Coronary artery (tissue), 2 donors: ENCODE results near the gene GALNT18.

Experiments
- DNase-seq: peaks from one replicate; pipeline ENCODE4 v3.0.0-alpha.2; 2017; ENCODE audit warnings: low spot score
- H3K27ac ChIP-seq, 2 donors: fragments of 200-600 bp; sonication (generic); one replicate each; pipeline ENCODE4 v1.5.1; 2016 to 2019
- H3K4me3 ChIP-seq: fragments of 200-600 bp; sonication (generic); 2 replicates; pipeline ENCODE4 v1.5.1; 2016; ENCODE audit warnings: mild to moderate bottlenecking, moderate library complexity
- CTCF ChIP-seq: fragments of 200-600 bp; sonication (generic); IDR thresholded peaks from one replicate; pipeline ENCODE4 v1.5.1; 2019; ENCODE audit warnings: antibody characterized with exemption

Gene GALNT18

DNA sequence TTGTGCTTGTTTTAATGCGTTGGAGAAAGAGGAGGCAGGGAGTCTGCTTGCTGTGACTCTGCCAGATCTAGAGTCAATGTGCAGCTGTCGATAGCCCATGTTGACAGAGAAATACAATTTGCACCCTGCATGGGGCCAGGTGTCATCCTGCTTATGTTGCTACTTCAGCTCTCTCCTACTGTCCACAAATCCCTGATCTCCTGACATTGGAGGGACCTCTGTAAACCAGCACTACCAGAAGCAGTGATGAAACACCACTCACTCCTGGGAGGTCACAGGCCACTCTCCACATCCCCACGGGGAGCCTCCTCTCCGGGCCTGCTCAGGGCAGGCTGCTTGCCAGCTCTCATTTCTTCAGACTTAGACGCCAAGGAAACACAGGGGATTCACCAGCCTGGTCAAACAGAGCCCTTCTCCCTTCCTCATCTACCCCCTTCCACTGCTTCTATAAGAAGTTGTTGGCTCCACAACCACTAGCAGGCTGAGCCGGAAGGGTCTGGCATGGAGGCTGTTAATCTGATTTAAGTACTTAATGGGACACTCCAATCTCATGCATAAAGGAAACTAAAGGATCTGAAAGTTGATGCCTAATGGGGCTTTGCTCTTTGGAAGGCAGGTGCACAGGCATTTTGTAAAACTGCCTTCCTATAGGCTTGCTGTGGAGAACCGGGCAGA lies 238.8 kb downstream of the GALNT18 start:
- Histone ChIP-seq H3K27ac (no peak overlapping the region), H3K4me3 (no peak overlapping the region)
- no peak for DNase-seq
- TF ChIP-seq CTCF = no peak

- TF ChIP-seq CTCF = no peak
- no peak for DNase-seq
- H3K4me3 ChIP-seq = no peak overlapping the region
- H3K27ac ChIP-seq = no peak overlapping the region
Observed at GRCh38 chr11:11381471-11382105, 240.2 kb downstream of the GALNT18 start.

DNA sequence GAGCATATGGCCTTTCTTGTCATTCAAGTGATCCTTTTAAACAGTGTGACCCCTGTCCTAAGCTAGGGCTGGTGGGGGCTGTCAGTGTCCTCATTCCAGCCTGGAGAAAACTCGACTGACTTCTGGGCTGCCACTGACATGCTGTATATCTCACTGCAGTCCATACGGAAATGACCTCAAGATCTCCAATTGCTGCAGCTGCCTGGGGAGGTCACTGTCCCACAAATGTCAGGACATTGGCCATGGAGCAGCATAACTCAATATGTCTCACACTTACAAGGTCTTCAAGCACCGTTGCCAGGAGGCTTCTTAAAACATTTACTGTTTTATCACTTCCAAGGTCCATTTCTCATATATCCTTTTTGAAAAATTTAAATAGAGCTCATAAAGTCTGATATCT lies 240.9 kb downstream of the GALNT18 start:
- no peak for TF ChIP-seq CTCF
- no peak for DNase-seq
- no peak overlapping the region for H3K27ac ChIP-seq
- H3K4me3 ChIP-seq = no peak overlapping the region

GRCh38 chr11:11380340-11380739 lies 241.5 kb downstream of the GALNT18 start:
- TF ChIP-seq CTCF = no peak
- H3K4me3 ChIP-seq = no peak overlapping the region
- H3K27ac ChIP-seq = no peak overlapping the region
- DNase-seq = no peak

DNA sequence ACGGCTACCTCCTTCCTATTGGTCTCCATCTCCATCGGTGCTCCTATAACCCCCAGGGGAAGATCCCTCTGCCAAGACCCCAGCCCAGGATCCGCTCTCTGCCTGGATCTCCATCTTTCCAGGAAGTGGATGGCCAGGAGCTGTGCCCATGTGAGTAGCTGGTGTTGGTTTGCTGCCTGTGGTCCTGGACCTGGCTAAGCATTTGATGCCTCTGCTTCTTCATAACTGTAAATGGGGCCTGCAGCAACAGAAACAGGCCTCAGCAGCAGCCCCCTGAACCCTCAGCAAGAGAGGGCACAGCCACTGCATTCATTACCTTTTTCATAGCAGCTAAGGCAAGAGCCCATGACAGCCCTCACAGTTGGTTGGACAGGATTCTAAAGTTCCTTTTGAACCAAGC lies 242.1 kb downstream of the GALNT18 start:
- H3K4me3 ChIP-seq = no peak overlapping the region
- TF ChIP-seq CTCF = no peak
- DNase-seq = no peak
- no peak overlapping the region for H3K27ac ChIP-seq

DNA sequence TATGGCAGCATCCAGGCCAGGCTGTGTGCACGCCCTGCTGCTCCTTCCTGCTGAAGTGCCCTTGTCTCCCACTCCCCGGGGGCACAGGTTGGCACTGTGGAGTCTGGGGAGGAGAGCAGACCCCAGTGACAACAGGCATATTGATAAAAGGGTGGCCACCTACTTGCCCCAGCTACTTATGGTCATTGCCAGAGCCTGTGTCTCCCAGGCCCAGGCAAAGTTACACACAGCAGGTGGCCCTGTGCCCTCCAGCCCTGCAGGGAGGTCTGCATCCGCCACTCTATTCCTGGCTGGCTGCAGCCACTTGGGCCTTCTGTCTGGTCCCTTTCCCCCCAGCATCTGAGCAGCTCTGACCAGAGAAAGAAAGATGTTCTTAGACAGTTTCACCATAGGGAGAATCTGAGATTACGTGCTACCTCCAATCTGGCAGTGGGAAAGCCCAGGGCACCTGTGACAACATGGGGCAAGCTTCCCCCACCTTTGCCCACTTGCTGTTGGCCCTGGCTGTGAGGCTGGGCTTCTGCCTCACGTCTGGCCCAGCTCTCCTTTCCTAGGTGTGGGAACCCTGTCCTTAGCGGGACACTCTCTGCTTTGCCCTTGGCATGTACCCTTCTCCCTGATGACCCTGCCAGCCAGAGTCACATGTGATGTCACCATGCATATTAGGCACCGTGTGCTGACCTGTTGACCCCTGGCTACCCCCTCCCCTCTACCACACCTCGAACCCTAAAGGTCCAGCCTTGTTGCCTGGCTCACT lies 243.4 kb downstream of the GALNT18 start:
- Histone ChIP-seq H3K4me3 (no peak overlapping the region), H3K27ac (no peak overlapping the region)
- no peak for DNase-seq
- TF ChIP-seq CTCF = no peak
